Activated effector memory CD4-positive, alpha-beta T cell treated with Interleukin-2 at 50 U/mL for 16 hours (primary cell): ENCODE results near the gene TGIF2LY.
"Not testable (repeated sequence)": the region's sequence is repeated elsewhere in the genome, so short reads cannot be mapped to it uniquely, and the experiment has no call there.

Experiments used
- DNase-seq: peaks from one replicate; pipeline ENCODE4 v3.0.0-alpha.2; 2020

The TGIF2LY gene

GRCh38 chrY:3578767-3579166, at the start of gene TGIF2LY:
TGIF2LY (plus strand) TSS chrY:3579067; CDS start chrY:3579245, 178 bp downstream.
- not testable (repeated sequence) for DNase-seq
